COLO829 (cell line): Measurements from ENCODE around the gene VRK2.
"Not testable (repeated sequence)": the region's sequence is repeated elsewhere in the genome, so short reads cannot be mapped to it uniquely, and the experiment has no call there.

ENCODE experiments used
- DNase-seq: peaks from one replicate; pipeline ENCODE4 v3.0.0; 2012; ENCODE audit warnings: low spot score

The VRK2 gene

GRCh38 chr2:58055033-58055786 lies 8.6 kb downstream of the VRK2 start:
- no peak for DNase-seq

- DNase-seq = no peak
These were observed 9.7 kb downstream of the VRK2 start for GRCh38 chr2:58056192-58056916.

DNA sequence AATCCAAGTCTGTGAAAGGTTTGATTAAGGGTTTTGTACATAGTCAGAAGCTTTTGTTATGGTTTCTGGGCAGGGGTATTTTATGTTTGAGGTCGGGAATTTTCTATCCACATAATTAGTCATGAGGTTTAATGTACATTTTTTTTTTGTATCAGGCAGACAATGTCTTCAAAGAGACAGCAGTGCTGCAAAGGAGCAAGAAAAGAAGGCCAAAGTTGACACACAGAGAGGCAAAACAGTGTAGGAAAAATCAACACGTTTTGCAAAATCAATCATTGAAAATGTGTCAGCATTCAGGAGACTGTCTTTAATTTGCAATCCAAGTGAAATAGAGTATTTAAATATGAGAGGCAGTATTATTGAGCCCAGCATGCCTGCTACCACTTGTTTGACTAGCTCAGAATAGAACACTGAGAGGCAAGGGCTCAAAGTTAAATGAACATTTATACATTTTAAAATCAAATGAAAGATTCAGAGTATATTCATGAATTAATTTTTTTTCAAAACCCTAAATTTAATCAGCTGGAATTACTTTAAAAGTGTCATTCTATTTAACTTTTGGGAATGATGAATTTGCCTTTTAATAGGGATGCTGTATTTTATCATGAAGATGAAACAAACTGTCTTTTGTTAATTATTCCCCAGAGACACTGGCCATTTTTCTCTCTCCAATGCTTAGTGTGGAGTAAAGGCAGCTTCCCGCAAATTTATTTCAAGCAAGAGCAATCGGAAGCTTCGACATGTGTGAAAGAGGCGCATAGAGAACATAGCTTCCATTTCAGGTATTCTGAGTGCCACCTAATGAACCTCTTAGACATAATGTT lies 11.3 kb downstream of the VRK2 start:
- no peak for DNase-seq

GRCh38 chr2:58063641-58064040 lies 17.0 kb downstream of the VRK2 start:
- peak; percentile 50 for DNase-seq

GRCh38 chr2:58064086-58064485 lies 17.5 kb downstream of the VRK2 start:
- DNase-seq = no peak

GRCh38 chr2:58065248-58065647 lies 18.6 kb downstream of the VRK2 start:
- no peak for DNase-seq

DNA sequence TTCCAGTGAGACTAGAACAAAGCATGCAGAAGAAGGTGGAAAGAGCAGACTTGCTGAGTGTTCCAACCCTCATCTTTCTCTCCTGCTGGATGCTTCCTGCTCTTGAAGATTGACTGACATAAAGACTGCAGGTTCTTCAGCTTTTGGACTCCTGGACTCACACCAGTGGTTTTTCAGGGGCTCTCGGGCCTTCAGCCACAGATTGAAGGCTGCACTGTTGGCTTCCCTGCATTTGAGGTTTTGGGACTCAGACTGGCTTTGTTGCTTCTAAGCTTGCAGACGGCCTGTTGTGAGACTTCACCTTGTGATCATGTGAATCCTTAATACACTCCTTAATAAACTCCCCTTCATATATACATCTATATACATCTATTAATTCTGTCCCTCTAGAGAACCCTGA lies 20.4 kb downstream of the VRK2 start:
- no peak for DNase-seq

- DNase-seq = no peak
These were observed 24.2 kb downstream of the VRK2 start for GRCh38 chr2:58070765-58071164.

- DNase-seq = no peak
These were observed 25.5 kb downstream of the VRK2 start for GRCh38 chr2:58072102-58072501.

DNA sequence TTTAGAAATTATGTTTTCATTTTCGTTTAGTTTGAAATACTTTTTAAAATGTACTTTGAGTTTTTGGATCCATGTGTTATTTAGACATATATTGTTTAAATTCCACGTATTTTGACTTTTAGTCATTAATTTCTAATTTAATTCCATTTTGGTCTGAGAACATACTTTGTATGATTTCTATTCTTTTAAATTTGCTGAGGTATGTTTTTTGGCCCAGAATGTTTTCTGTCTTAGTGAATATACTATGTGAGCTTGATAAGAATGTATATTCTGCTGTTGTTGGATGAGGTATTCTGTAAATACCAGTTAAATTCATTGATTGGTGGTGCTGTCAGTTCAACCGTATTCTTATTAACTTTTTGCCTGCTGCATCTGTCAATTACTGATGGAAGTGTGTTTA lies 26.4 kb downstream of the VRK2 start:
- no peak for DNase-seq

DNA sequence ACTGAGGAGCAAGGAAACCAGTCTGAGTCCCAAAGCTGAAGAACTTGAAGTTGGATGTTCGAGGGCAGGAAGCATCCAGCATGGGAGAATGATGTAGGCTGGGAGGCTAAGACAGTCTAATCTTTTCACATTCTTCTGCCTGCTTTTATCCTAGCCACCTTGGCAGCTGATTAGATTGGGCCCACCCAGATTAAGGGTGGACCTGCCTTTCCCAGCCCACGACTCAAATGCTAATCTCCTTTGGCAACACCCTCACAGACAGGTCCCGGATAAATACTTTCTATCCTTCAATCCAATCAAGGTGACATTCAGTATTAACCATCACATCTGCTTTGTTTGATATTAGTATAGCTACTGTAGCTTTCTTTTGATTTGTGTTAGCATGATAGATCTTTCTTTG lies 27.1 kb downstream of the VRK2 start:
- DNase-seq = no peak

- no peak for DNase-seq
These were observed 34.4 kb downstream of the VRK2 start for GRCh38 chr2:58081000-58081399.

GRCh38 chr2:58089081-58089480 lies 42.5 kb downstream of the VRK2 start:
- DNase-seq = no peak

GRCh38 chr2:58092772-58093171 lies 46.2 kb downstream of the VRK2 start:
- DNase-seq = not testable (repeated sequence)

GRCh38 chr2:58097025-58097424 lies 50.4 kb downstream of the VRK2 start:
- DNase-seq = no peak

DNA sequence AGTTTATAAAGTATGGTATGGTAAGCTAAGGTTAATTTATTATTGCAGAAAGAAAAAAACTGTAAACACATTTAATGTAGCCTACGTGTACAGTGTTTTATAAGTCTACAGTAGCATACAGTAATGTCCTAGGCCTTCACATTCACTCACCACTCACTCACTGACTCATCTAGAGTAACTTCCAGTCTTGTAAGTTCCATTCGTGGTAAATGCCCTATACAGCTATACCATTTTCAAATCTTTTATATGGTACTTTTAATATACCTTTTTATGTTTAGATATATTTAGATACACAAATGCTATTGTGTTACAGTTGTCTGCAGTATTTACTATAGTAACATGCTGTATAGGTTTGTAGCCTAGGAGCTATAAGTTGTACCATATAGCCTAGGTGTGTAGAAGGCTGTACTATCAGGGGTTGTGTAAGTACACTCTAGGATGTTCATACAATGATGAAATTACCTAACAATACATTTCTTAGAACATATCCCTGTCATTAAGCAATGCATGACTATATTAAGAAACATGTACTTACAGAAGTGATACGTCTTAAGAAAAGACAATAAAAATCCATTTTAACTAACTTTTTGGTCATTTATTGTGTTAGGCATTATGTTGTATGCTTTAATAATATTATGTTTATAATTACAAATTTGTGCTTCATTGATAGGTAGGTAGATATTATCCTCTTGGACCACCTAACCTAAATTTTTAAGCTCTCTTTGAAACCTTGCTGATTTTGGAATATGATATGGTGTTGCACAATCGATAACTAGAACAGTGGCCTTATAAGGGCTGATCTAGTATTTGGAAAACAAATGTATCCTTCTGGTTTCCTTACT lies 51.9 kb downstream of the VRK2 start:
- no peak for DNase-seq

GRCh38 chr2:58099096-58099769 lies 52.6 kb downstream of the VRK2 start:
- DNase-seq = no peak

DNA sequence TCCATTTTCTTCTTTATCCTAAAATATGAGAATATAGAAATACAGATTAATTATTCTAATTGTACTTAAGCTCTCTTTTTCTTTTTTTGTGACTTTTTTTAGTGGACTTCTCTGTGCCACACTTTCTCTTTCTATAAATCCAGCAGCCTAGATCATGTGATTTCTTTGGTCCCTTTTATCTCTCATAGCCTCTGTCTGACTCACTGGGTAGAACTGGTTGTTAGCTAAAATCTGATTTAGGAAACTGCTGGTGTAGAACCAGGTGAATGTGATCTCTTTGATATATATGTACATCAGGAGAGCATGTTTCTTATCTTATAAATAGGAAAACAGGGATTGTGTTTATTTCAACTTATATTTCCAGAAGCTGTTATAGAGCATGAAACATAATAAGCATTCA lies 54.9 kb downstream of the VRK2 start:
- DNase-seq = no peak

GRCh38 chr2:58106896-58107295 lies 60.3 kb downstream of the VRK2 start:
- no peak for DNase-seq

DNA sequence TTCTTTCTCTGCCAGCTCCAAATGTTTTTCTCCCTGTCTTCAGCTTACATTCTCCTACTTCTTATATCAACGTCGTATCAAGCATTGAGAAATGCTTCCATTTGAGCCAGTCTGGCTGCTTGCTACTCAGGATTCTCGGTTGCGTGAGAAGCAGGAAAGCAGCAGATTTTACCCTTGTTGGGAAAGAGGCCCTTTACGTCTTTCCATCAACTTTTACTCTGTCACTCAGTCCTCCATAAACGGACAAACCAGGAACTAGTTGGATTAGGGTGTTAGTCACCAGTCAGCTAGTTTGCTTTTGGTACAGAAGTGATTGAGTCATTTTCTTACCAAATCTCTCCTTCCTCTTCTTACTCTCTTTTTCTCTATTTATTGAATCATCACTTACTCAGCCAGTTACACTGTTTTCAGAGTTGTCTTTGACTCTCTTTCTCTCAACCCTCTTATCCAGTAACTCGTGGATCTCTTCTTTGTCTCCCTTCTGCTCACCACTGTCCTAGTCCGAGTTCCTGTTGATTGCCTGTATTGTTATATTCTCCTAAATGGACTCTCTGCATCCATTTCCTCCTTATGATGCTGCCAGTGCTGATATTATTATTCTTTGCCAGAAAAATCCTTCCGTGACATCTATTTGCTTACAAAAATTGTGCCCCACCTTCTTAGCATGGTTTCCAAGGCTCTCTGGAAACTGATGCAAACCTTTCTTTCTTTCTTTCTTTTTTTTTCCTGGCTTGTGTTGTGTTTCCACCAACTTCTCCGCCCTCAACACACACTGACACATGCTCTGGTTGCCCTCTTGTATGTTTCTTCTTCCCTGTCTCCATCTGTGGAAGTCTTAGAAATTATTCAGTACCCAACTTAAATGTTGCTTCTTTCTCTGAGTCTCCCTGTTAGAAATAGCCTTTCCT lies 61.5 kb downstream of the VRK2 start:
- no peak for DNase-seq
